Loucy (cell line): ENCODE data around the gene PTCH1.

Experiments
- H2AFZ ChIP-seq: fragments of 200-600 bp; sonication (generic); 2 replicates; pipeline ENCODE4 v1.6.0; 2016; ENCODE audit warnings: antibody characterized with exemption, mild to moderate bottlenecking, low read length, moderate library complexity
- H3F3A ChIP-seq: fragments of 200-600 bp; 2 replicates; pipeline ENCODE4 v1.6.0; 2016; ENCODE audit warnings: antibody characterized with exemption, low read depth, mild to moderate bottlenecking
- H3K27me3 ChIP-seq: fragments of 200-600 bp; sonication (generic); 2 replicates; pipeline ENCODE4 v1.6.1; 2014; ENCODE audit warnings: low read length, mild to moderate bottlenecking; ENCODE audit not compliant: insufficient read depth, poor library complexity, severe bottlenecking
- H3K36me3 ChIP-seq: fragments of 200-600 bp; sonication (generic); 2 replicates; pipeline ENCODE4 v1.6.1; 2016; ENCODE audit warnings: low read length; ENCODE audit not compliant: insufficient read depth
- H3K4me1 ChIP-seq: fragments of 200-600 bp; sonication (generic); 2 replicates; pipeline ENCODE4 v1.5.1; 2014; ENCODE audit warnings: low read length, mild to moderate bottlenecking; ENCODE audit not compliant: insufficient read depth, poor library complexity, severe bottlenecking
- H3K4me2 ChIP-seq: fragments of 200-600 bp; sonication (generic); 2 replicates; pipeline ENCODE4 v1.6.0; 2014; ENCODE audit warnings: antibody characterized with exemption, low read length, low read depth, mild to moderate bottlenecking; ENCODE audit not compliant: poor library complexity, severe bottlenecking
- H3K4me3 ChIP-seq: fragments of 200-600 bp; sonication (generic); 2 replicates; pipeline ENCODE4 v1.5.1; 2014; ENCODE audit warnings: low read length, mild to moderate bottlenecking, mixed read lengths; ENCODE audit not compliant: poor library complexity, severe bottlenecking
- H3K79me2 ChIP-seq: fragments of 200-600 bp; sonication (generic); 2 replicates; pipeline ENCODE4 v1.6.1; 2014; ENCODE audit warnings: low read length; ENCODE audit not compliant: insufficient read depth
- H3K9ac ChIP-seq: fragments of 200-600 bp; sonication (generic); 2 replicates; pipeline ENCODE4 v1.6.0; 2014; ENCODE audit warnings: mild to moderate bottlenecking, low read depth, low read length, moderate library complexity; ENCODE audit not compliant: poor library complexity, severe bottlenecking
- H3K9me2 ChIP-seq: fragments of 200-600 bp; sonication (generic); replicated peaks from 2 replicates; pipeline ENCODE4 v1.6.1; 2016; ENCODE audit warnings: low read depth, low read length, mixed read lengths
- H3K9me3 ChIP-seq: fragments of 200-600 bp; sonication (generic); 2 replicates; pipeline ENCODE4 v1.6.1; 2014; ENCODE audit warnings: mild to moderate bottlenecking, antibody characterized with exemption, low read length, low read depth; ENCODE audit not compliant: insufficient read depth
- H4K20me1 ChIP-seq: fragments of 200-600 bp; sonication (generic); 2 replicates; pipeline ENCODE4 v1.6.0; 2014; ENCODE audit warnings: antibody characterized with exemption, low read length, mild to moderate bottlenecking; ENCODE audit not compliant: insufficient read depth, poor library complexity, severe bottlenecking
- EZH2phosphoT487 ChIP-seq: fragments of 200-600 bp; IDR thresholded peaks from 2 replicates; pipeline ENCODE4 v1.6.1; 2018; ENCODE audit warnings: antibody characterized with exemption, mild to moderate bottlenecking, moderate library complexity, borderline replicate concordance
- TF ChIP-seq, protein P1 (sequence below): fragments of 200-600 bp; sonication (generic); conservative IDR thresholded peaks from 2 replicates; pipeline ENCODE4 v1.5.1; 2014; ENCODE audit warnings: mild to moderate bottlenecking, antibody characterized with exemption, low read length

The PTCH1 gene

GRCh38 chr9:95429948-95430620 is 86.7 kb downstream of the PTCH1 start:
- Histone ChIP-seq H3K4me1 (peaks cover 3% of the 10 kb centered on the region), H4K20me1 (no peaks in the 10 kb centered on the region), H3K79me2 (peaks cover 7% of the 10 kb centered on the region; the same call in 1 of the 2 replicates), H3F3A (no peaks in the 10 kb centered on the region), H3K27me3 (no peaks in the 10 kb centered on the region), H3K4me2 (no peak overlapping the region), H3K9me2 (no peaks in the 10 kb centered on the region), H2AFZ (no peak overlapping the region), H3K9ac (no peak overlapping the region), H3K9me3 (no peaks in the 10 kb centered on the region), H3K4me3 (no peak overlapping the region), H3K36me3 (no peaks in the 10 kb centered on the region)
- TF ChIP-seq, protein P1, sequence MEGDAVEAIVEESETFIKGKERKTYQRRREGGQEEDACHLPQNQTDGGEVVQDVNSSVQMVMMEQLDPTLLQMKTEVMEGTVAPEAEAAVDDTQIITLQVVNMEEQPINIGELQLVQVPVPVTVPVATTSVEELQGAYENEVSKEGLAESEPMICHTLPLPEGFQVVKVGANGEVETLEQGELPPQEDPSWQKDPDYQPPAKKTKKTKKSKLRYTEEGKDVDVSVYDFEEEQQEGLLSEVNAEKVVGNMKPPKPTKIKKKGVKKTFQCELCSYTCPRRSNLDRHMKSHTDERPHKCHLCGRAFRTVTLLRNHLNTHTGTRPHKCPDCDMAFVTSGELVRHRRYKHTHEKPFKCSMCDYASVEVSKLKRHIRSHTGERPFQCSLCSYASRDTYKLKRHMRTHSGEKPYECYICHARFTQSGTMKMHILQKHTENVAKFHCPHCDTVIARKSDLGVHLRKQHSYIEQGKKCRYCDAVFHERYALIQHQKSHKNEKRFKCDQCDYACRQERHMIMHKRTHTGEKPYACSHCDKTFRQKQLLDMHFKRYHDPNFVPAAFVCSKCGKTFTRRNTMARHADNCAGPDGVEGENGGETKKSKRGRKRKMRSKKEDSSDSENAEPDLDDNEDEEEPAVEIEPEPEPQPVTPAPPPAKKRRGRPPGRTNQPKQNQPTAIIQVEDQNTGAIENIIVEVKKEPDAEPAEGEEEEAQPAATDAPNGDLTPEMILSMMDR = no peak
- no peak for TF ChIP-seq EZH2phosphoT487

DNA sequence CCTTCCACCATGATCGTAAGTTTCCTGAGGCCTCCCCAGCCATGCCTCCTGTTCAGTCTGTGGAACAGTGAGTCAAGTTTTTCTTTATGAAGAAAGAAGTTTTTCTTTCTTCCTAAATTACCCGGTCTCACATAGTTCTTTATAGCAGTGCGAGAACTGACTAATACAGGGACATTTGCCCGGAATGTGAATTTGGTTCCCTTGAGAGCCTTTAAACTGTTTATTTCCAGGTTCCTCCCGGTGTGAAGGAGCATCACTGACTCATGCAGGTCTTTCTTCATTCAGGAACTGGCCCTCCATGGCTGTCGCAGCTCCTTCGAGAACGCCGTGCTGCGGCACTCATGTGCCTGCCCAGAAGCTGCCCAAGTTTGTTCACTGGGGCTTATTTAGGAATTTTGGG is 87.7 kb downstream of the PTCH1 start:
- peaks cover 13% of the 10 kb centered on the region; the same call in 1 of the 2 replicates for H3K79me2 ChIP-seq
- H3K4me1 ChIP-seq = peaks cover 3% of the 10 kb centered on the region
- H3K4me2 ChIP-seq = no peak overlapping the region
- H3K27me3 ChIP-seq = no peaks in the 10 kb centered on the region
- H3K9ac ChIP-seq = no peak overlapping the region
- H4K20me1 ChIP-seq = no peaks in the 10 kb centered on the region
- H3F3A ChIP-seq = no peaks in the 10 kb centered on the region
- H3K9me2 ChIP-seq = no peaks in the 10 kb centered on the region
- H2AFZ ChIP-seq = no peak overlapping the region
- no peak overlapping the region for H3K4me3 ChIP-seq
- no peaks in the 10 kb centered on the region for H3K9me3 ChIP-seq
- no peaks in the 10 kb centered on the region for H3K36me3 ChIP-seq
- TF ChIP-seq, protein P1 = no peak
- TF ChIP-seq EZH2phosphoT487 = no peak

DNA sequence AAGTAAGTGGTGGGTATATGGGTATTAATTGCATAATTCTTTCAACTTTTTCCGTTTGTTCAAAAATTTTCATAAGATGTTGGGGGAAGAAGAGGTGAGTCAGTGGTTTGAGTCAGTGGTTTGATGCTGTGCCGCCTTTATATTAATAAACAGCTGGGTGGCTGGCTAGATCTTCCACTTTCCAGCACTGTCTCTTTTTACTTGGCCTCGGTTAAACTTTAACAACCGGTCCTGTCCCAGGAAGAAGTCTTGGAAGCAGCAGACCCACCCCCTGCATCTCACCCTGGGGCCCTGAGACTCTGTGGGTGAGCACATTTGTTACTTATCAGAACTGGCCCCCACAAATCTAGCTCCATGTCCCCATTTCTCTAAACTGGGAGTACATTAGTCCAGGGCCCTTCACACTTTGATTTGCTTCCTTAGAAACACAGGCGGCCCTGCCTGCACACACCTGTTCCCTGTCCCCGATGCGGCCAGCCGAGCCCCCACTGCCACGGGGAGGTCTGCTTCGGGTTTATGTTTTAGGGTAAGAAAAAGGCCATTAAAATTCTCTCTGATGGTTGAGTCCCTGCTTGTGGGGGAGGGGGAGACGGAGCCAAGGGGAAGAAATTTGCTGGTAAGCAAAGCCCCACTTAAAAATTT is 90.7 kb downstream of the PTCH1 start:
- Histone ChIP-seq H3K79me2 (peaks cover 13% of the 10 kb centered on the region; the same call in 1 of the 2 replicates), H3K36me3 (peaks cover 3% of the 10 kb centered on the region; the same call in 1 of the 2 replicates), H3K27me3 (no peaks in the 10 kb centered on the region), H3K9me3 (peaks cover 11% of the 10 kb centered on the region; the same call in 1 of the 2 replicates), H4K20me1 (no peaks in the 10 kb centered on the region), H3F3A (no peaks in the 10 kb centered on the region), H3K4me1 (peaks cover 3% of the 10 kb centered on the region), H2AFZ (peak overlapping the region; percentile 77), H3K4me3 (peak overlapping the region; percentile 75), H3K9me2 (no peaks in the 10 kb centered on the region), H3K9ac (peak overlapping the region; percentile 88), H3K4me2 (peak overlapping the region; percentile 82)
- TF ChIP-seq EZH2phosphoT487 = no peak
- TF ChIP-seq, protein P1 = no peak
